HCT116 (cell line): ENCODE measurements around the gene BRIP1. TPM values are rescaled to one million over a fixed set of nuclear protein-coding genes. Genes with fewer than 3 reads are reported as not detected.
"Not testable (repeated sequence)": the region's sequence is repeated elsewhere in the genome, so short reads cannot be mapped to it uniquely, and the experiment has no call there.

Source experiments
- ATAC-seq: fragments of 200-7000 bp; cut with Tn5 transposase; 2 replicates; pipeline ENCODE4 v1.9.1; 2020; ENCODE audit warnings: mild to moderate bottlenecking, moderate library complexity
- BruUV-seq: library from RNA; stranded (reverse); fragments of 400-500 nt; replicated peaks from 2 replicates; lab custom pipeline; 2021; lab: Mats Ljungman, UMichigan
- CTCF ChIA-PET: fragments of 300-600 bp; sonication (Branson Sonifier 250); formaldehyde crosslinking; loops from one replicate; lab custom pipeline; 2021; ENCODE audit warnings: antibody characterized with exemption; lab: Charles Lee
- POLR2A ChIA-PET: fragments of 300-600, 350-600 bp; sonication (Branson Sonifier 250); formaldehyde crosslinking; loops from one replicate; lab custom pipeline; 2021; ENCODE audit warnings: antibody characterized with exemption; lab: Charles Lee
- RAD21 ChIA-PET, 2 experiments: fragments of 300-600 bp; sonication (Branson Sonifier 250); formaldehyde crosslinking; loops; one replicate each; lab custom pipeline; 2023; ENCODE audit warnings: low total read pairs in 2 of 2; ENCODE audit not compliant: uncharacterized antibody in 2 of 2, unreplicated experiment in 2 of 2, low non-redundant PET in 1 of 2; lab: Charles Lee
- DNase-seq: peaks from one replicate; pipeline ENCODE4 v3.0.0-alpha.2; 2010; ENCODE audit warnings: low read depth, low spot score
- H2AFZ ChIP-seq: fragments of 200-600 bp; shearing (Covaris generic), sonication (generic); 2 replicates; pipeline ENCODE4 v1.6.1; 2017; ENCODE audit warnings: low read depth, mixed run types, mixed read lengths, antibody characterized with exemption, low read length; ENCODE audit not compliant: poor library complexity, severe bottlenecking
- H3K27ac ChIP-seq: 2 replicates; pipeline ENCODE4 v1.5.1; 2012; ENCODE audit warnings: low read depth, low read length
- H3K27me3 ChIP-seq: fragments of 200-600 bp; sonication (generic); 2 replicates; pipeline ENCODE4 v1.6.1; 2016; ENCODE audit warnings: mixed run types, low read length, mixed read lengths; ENCODE audit not compliant: insufficient read depth
- H3K36me3 ChIP-seq, 2 experiments: fragments of 200-500 bp in 1 of 2; fragments of 200-600 bp in 1 of 2; sonication (Bioruptor generic) in 1 of 2; sonication (generic) in 1 of 2; 2 replicates each; pipeline versions ENCODE4 v1.5.1 to v1.6.1; 2014 to 2016; ENCODE audit warnings: low read length in 2 of 2, inconsistent platforms in 1 of 2, mixed read lengths in 1 of 2, mixed run types in 1 of 2; ENCODE audit not compliant: insufficient read depth in 2 of 2, control insufficient read depth in 1 of 2
- H3K4me1 ChIP-seq, 2 experiments: fragments of 200-600 bp in 1 of 2; sonication (generic) in 1 of 2; 2 replicates each; pipeline versions ENCODE4 v1.5.1 to v1.6.1; 2012 to 2017; ENCODE audit warnings: low read length in 2 of 2, inconsistent platforms in 1 of 2, mild to moderate bottlenecking in 1 of 2, mixed read lengths in 1 of 2, mixed run types in 1 of 2, moderate library complexity in 1 of 2; ENCODE audit not compliant: insufficient read depth in 2 of 2, control insufficient read depth in 1 of 2
- H3K4me2 ChIP-seq: fragments of 200-600 bp; sonication (generic); 2 replicates; pipeline ENCODE4 v1.6.1; 2017; ENCODE audit warnings: mixed run types, low read length, mixed read lengths
- H3K4me3 ChIP-seq, 2 experiments: fragments of 200-600 bp in 1 of 2; sonication (generic) in 1 of 2; replicated peaks in 1 of 2; 2 replicates each; pipeline ENCODE4 v1.5.1; 2011 to 2016; ENCODE audit warnings: low read length in 2 of 2, control low read depth in 1 of 2, low read depth in 1 of 2, mild to moderate bottlenecking in 1 of 2, mixed read lengths in 1 of 2, mixed run types in 1 of 2
- H3K79me2 ChIP-seq: fragments of 200-600 bp; sonication (generic); 2 replicates; pipeline ENCODE4 v1.6.1; 2017; ENCODE audit warnings: mild to moderate bottlenecking, mixed run types, low read length, moderate library complexity, mixed read lengths; ENCODE audit not compliant: insufficient read depth
- H3K9ac ChIP-seq: fragments of 200-600 bp; sonication (generic); 2 replicates; pipeline ENCODE4 v1.6.1; 2016; ENCODE audit warnings: low read length, mixed read lengths
- H3K9me2 ChIP-seq: fragments of 200-600 bp; sonication (generic), shearing (Covaris generic); 2 replicates; pipeline ENCODE4 v1.6.1; 2017; ENCODE audit warnings: mixed run types, mild to moderate bottlenecking, moderate library complexity; ENCODE audit not compliant: insufficient read depth
- H3K9me3 ChIP-seq, 2 experiments: fragments of 200-500 bp in 1 of 2; fragments of 200-600 bp in 1 of 2; sonication (Bioruptor generic) in 1 of 2; sonication (generic) in 1 of 2; 2 replicates each; pipeline ENCODE4 v1.6.1; 2014 to 2017; ENCODE audit warnings: low read length in 2 of 2, mixed read lengths in 2 of 2, inconsistent platforms in 1 of 2, low read depth in 1 of 2, mild to moderate bottlenecking in 1 of 2, mixed run types in 1 of 2, moderate library complexity in 1 of 2; ENCODE audit not compliant: control insufficient read depth in 1 of 2, insufficient read depth in 1 of 2
- H4K20me1 ChIP-seq: fragments of 200-600 bp; sonication (generic), shearing (Covaris generic); 2 replicates; pipeline ENCODE4 v1.6.1; 2017; ENCODE audit warnings: mixed run types, mild to moderate bottlenecking, moderate library complexity; ENCODE audit not compliant: insufficient read depth
- CBX3 ChIP-seq: IDR thresholded peaks from 2 replicates; pipeline ENCODE4 v1.6.1; 2012; ENCODE audit warnings: low read depth
- CEBPB ChIP-seq: IDR thresholded peaks from 2 replicates; pipeline ENCODE4 v1.6.1; 2012; ENCODE audit warnings: low read depth
- SP1 ChIP-seq: IDR thresholded peaks from 2 replicates; pipeline ENCODE4 v1.6.1; 2012; ENCODE audit warnings: low read depth
- intact Hi-C: fragments of 100-400 bp; cut with micrococcal nuclease; formaldehyde crosslinking; loops from 2 replicates; pipeline ENCODE4 v1.10.0; 2022
- total RNA-seq: library from RNA; stranded (reverse); gene quantifications from one replicate; pipeline ENCODE4 v1.2.1, GENCODE V29; 2021; ENCODE audit not compliant: unreplicated experiment

Gene BRIP1
- total RNA-seq, 1 experiment from 2014 or later: 22.2 TPM

- H3K9ac ChIP-seq, H3K27me3 ChIP-seq, H3K27ac ChIP-seq, H3K4me2 ChIP-seq, POLR2A ChIA-PET, ATAC-seq, H3K79me2 ChIP-seq, BruUV-seq, CTCF ChIA-PET, H3K4me3 ChIP-seq, RAD21 ChIA-PET, H3K9me2 ChIP-seq, H3K4me1 ChIP-seq, intact Hi-C loops, H2AFZ ChIP-seq, DNase-seq, H4K20me1 ChIP-seq: not testable (repeated sequence)
- H3K36me3 ChIP-seq: peaks cover 0 to 26% of the 10 kb centered on the region in 2 experiments; a peak in 2 of 4 replicates
- H3K9me3 ChIP-seq: peaks cover 14% of the 10 kb centered on the region in 2 experiments; a peak in 3 of 4 replicates
Measured at GRCh38 chr17:61774087-61774486, 89.2 kb downstream of the BRIP1 start.

- intact Hi-C loops: no loop called here
- no peak overlapping the region for H3K27ac ChIP-seq
- no peaks in the 10 kb centered on the region for H4K20me1 ChIP-seq
- no peaks in the 10 kb centered on the region for H3K4me1 ChIP-seq
- no peak for DNase-seq
- ChIA-PET CTCF (no interaction called here), RAD21 (no interaction called here), POLR2A (no interaction called here)
- H3K9me3 ChIP-seq: peaks cover 14% of the 10 kb centered on the region in 2 experiments; a peak in 3 of 4 replicates
- H3K9me2 ChIP-seq: no peaks in the 10 kb centered on the region
- no peak overlapping the region for H3K9ac ChIP-seq
- H3K36me3 ChIP-seq: peaks cover 0 to 27% of the 10 kb centered on the region in 2 experiments; a peak in 2 of 4 replicates
- BruUV-seq: no TSS peak
- peak; percentile 73; the same call in 1 of the 2 replicates for TF ChIP-seq CBX3
- TF ChIP-seq CEBPB: no peak
- TF ChIP-seq SP1: peak; percentile 4; the same call in 1 of the 2 replicates
- H3K4me2 ChIP-seq: no peak overlapping the region
- H3K27me3 ChIP-seq: no peaks in the 10 kb centered on the region
- ATAC-seq: no peak
- H3K79me2 ChIP-seq: no peaks in the 10 kb centered on the region
- no peak overlapping the region for H2AFZ ChIP-seq
- no peak overlapping the region for H3K4me3 ChIP-seq
Measured at GRCh38 chr17:61770752-61771533, 92.4 kb downstream of the BRIP1 start.
